HG02885 (cell line): ENCODE data around the gene PLXNA4.
"Not testable (repeated sequence)": the region's sequence is repeated elsewhere in the genome, so short reads cannot be mapped to it uniquely, and the experiment has no call there.

ENCODE experiments used
- ATAC-seq: cut with Tn5 transposase; IDR thresholded peaks from one replicate; pipeline ENCODE4 v1.9.1; 2021; ENCODE audit warnings: mild to moderate bottlenecking; ENCODE audit not compliant: unreplicated experiment, poor library complexity

Gene PLXNA4

DNA sequence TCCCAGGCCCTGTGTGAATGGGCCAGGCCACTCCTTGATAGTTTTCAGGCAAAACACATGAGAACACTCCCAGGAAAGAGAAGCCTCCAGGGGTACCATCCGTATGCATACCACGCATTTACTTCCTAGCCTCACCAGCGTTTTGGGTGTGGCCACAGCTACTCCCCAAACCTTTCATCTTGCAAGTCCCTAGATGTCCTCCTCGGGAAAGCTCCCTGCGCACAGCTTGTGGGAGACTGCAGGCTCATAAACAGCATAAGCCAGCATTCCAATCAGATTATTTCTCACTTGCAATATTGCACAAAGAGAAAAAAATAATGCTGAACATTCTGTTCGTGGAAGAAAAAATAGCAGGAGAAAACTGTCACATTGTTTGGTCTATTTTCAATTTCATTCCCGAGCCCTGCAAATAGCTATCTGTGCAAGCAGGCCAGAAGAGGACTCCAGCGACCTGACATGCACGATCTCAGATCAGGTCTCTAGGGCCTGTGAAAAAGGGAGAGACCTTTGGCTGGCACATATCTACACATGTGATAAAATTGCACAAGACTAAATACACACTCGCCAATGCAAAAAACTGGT, 175.6 kb downstream of the PLXNA4 start:
- ATAC-seq: no peak

DNA sequence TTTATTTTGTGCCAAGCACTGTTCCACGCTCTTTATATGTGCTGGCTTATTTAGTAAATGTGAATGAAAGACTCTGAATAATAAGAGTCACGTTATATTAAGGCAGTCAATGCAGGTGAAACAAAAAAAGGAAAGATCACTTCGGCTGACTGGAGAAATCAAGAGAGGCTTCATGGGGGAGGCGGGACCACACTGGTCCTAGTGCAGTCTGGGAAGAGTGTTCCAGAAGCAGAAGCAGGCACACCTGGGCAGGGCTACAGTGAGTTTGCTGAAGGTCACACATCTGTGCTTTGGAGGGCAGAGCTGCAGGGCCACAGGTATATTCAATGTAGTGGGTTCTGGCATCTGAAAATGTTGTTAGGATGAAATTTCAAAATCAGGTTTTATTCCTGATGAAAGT, 176.9 kb downstream of the PLXNA4 start:
- ATAC-seq: no peak

DNA sequence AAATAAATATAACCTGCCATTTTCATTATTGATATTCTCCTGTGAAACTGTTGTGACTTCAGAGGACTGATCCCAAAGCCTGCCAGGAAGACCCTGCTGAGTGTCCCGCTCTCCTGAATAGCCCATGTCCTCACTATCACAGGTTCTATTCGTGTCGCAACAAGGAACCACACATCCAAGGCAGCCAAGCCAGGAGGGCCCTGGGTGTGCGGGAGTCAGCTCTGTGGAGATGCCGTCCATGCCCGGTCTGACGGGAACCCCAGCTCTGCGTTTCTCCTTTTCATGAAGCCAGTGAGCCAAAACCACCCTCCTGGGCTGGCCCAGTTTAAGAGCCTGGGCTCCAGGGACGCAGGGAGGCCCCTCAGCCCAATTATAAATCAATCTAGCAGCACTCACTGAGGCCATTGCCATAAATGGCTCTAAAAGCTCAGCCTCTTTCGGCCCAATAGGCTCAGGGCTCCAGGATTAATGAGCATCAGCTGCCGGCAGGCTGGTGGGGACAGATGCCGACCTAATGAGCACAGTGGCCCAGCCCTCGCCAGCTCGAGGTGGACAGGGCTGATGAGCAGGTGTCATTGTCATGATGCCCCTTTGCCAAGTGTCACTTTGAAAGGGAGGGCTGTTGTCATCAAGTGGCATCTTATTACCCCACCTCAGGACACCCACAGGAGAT, 177.9 kb downstream of the PLXNA4 start:
- ATAC-seq: no peak

DNA sequence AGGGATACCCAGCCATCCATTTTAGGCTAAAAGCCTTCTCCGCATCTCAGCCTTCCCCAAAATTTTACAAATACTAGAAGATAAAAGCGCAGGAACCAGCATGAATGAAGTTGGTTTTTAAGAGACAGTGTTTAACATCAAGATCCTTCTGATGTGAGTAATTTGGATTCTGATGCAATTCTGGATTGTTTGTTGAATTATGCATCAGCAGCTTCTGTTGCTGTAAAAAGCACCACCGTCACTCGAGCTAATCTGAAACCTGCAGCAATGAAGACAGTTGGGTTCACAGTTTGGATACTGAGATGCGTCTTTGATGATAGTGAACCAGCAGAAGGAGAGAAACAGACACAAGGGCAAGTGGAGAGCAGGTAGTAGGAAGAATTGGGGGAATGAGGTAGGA, 179.2 kb downstream of the PLXNA4 start:
- ATAC-seq: no peak

DNA sequence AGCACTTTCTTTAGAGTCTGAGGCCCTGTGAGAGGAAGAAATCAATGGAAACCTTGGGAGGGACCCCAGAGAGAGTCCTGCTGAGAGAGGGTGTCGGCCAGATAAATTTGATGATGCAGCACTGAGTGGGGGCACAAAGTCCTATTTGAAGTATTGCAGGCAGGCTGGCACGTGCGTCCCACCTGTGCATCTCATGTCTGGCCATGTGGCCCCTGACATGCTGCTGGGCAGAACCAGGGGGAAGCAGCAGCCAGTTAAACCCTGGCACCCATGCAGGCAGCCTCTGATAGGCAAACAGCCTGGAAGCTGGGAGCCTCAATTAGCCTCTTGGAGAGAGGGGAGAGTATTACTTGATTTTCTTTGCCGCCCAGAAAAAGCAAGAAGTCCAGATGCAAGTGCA, 180.9 kb downstream of the PLXNA4 start:
- no peak for ATAC-seq

DNA sequence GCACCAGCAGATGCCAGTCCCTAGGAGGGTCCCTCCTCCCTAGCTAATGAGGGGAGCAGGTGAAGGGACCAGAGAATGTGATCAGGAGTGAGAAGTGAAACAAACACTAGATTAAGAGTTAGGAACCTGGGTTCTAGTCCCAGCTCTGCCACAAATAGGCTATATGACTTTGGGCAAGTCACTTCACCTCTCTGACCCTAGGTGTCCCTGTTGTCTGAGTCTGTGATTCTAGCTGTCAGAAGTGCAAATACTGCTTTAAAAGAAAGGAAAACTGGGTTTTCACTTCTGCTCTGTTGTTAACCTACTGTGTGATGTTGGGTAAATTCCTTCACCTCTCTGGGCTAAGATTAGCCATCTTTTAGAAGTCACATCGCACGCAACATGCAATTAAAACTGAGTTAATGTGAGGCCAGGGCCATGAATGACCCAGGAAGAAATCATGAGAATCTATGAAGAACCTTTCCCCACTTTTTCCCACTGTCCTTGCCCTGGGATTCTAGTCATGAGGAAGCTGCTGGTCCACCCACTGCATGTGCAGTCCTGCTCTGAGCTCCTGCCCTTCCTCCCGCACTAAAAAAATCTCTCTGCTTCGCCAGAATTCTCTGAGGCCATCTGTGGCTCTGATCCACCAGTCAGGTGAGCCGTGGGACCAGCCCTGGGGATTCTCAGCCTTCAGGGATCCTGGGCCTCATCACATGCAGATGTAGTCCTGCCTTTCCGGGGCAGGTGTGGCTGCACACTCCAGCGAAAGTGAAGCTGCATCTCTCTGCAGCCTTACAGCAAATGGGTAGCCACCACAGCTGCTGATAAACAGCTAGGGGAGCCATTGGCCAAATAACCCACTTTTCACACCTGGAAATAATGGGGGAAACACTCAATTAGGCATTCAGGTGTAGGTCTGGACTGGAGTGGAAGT, 181.7 kb downstream of the PLXNA4 start:
- ATAC-seq: no peak

DNA sequence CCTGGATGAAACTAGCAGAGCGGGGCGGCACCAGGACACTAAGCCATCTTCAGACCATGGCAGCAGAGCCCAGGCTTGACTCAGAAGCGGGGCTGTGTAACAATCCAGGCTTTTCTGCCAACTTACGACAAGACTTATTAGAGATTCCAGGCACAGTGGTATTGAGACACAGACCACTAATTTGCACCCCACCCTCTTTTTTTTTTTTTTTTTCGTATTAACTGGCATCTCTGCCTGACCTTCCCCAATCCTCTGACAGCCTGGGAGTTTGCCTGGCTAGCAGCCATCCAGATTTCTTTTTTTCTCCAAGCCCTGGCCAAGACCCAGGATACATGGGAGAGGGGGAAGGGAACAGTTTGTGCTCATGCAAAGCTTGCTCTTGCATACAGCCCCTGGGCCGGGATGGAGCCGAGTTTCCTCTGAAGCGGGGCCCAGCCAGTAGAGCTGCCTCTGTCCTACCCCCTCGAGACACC, 182.4 kb downstream of the PLXNA4 start:
- ATAC-seq: no peak

DNA sequence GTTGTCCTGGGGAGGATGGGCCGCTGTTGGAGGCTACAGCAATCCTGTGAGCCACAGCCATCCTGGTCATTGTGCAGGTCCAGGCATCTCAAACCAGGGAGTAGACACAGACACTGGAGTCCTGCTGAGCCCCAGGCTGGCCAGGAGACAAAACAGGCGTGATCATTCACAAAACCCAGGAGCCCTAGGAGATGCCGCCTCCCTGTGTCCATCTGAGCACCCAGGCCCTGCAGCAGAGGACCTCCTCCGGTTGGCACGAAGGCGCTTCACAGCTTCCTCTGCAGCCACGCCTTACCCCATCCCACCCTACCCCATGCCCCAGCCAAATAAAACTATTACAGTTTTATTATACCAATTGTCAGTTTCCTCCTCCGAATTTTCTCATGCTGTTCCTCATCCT, 183.6 kb downstream of the PLXNA4 start:
- no peak for ATAC-seq

DNA sequence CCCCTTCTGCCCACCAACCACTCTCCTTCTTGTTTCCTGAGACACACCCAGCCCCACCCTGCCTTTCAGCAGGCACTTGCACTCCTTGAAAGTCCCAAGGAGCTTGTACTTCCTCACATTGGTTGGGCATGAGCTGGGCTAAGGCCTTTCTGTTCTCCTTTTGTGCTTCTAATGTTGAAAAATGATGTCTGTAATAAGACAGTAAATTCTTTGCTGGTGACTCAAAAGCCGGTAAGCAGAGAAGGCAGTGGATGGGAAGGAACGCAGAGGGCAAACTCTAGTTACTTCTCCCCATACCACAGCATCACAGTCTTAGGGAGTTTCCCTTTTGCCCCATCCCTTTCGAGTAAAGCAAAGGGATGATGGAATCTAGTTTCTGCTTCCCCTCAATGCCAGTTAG, 185.6 kb downstream of the PLXNA4 start:
- no peak for ATAC-seq

DNA sequence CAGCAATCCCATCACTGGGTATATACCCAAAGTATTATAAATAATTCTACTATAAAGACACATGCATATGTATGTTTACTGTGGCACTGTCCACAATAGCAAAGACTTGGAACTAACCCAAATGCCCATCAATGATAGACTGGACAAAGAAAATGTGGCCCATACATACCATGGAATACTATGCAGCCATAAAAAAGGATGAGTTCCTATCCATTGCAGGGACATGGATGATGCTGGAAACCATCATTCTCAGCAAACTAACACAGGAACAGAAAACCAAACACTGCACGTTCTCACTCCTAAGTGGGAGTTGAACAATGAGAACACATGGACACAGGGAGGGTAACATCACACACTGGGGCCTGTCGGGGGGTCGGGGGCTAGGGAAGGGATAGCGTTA, 186.2 kb downstream of the PLXNA4 start:
- not testable (repeated sequence) for ATAC-seq

DNA sequence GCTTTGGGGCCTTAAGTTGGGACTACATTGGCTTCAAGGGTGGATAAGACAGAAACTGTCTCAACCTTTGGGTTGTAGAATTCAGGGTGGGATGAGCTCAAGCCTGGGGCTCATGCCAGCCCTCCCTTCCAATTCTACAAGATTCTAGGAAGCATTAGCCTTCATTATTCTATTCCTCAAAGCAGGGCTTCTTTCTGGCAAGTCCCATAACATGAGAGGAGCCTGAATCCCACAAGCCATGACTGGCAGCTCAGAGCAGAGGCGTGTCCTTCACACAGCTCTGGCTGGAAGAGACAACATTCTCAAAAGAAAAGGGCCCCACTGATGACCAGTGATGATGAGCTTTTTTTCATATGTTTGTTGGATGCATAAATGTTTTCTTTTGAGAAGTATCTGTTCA, 187.6 kb downstream of the PLXNA4 start:
- no peak for ATAC-seq

DNA sequence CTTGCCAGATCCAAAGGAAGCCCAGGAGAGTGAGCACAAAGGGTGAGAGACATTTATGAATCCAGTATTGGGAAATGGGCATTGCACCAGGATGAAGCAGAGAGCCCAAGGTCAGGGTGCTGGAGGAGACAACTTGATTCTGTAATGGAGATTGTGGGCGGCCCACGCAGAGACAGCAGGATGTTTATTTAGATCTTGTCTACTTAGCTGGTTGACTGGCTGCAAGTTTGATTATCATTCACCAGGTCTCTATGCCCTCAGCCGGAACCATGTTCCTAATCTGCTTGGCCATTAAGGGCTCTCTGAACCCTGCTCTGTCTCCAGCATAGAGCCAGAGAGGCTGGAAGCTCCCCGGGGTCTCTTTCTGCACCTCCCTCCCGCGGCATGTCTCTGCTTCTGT, 188.7 kb downstream of the PLXNA4 start:
- ATAC-seq: no peak

DNA sequence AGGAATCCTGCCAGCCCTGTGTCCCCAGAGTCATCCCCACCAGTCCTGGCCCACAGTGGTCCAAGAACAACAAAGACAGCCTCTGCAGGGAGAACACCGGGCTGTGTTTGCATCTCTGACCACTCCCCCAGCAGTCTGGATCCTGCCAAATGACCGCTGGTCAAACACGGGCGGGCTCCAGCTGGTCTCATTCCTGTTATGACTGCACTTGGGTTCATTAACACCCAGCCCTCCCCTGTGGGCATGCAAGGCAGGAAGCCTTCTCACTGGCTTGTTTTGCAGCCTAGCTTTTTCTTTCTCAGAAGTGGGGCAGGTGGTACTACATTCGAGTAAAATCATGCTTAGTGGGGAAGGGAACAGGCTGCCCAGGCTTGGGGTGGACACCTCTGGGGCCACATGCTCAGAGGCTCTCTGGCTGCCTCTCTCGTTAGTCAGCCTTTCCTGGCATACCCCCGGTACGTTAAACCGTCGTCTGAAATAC, 190.0 kb downstream of the PLXNA4 start:
- no peak for ATAC-seq

DNA sequence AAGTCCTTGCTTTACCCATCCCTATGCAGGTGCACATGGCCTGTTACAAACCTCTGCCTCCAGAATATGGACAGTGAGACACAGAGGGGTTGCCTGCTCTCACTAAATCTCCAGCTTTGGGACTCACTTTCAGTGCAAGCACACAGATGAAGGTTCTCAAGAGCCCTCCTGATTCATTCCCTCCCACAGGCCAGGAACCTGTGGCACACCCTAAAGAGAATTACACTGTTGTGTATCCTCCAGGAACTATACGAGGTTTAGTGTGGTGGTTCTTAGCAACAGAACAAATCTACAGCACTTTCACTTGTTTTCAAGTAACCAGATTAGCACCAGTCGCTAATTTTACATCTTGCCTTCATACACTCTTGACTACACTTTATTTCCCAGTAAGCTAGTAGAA, 192.3 kb downstream of the PLXNA4 start:
- no peak for ATAC-seq

DNA sequence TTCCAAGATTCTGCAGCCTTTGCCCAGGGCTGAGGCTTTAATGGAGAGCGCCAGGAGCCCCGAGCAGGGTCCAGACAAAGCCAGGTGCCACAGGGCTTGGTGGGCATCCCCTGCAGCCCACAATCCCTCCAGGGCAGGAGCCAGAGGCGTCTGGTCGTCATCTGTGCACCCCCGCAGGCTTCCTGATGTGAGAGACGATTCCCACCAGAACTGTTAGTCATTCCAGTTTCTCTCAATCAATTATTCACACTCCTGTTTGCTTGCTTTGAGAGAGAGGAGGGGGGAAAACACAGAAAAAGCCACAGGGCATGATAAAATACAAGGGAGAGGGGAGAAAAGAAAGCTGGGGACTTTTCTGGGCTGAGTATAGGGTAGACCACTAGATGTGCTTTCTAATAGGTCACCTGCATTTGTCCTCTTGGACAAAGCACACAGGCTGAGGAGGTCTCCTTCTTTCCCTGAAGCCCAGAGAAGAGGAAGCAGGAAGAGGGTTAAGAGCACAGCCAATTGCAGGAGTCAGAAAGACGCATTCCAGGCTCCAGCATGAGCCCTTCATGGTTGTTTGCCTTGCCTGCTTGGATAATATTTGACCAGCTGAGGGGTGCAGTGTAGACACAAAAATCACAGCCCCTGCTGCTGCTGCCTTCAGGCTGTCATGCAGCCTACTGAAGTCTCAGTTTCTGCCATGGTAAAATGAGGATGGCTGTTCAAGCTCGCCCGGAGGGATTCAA, 194.4 kb downstream of the PLXNA4 start:
- no peak for ATAC-seq

DNA sequence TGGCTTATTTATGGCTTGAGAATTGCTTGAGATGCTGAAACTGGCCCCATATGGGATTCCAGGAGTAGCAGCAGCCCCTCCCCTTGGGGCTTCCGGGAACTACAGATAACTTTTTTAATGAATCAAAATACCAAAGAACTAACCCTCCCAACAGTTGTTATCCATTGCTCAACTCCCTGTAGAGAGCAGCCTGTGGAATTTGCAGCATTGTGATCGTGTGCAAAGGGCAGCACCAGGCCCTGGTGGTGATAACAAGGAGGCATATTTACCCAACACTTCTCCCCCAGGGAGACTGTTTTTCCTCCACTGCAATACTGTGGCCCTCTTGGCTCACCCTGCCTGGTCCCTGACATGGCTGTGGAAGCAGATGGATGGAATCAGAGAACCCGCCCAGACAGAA, 196.2 kb downstream of the PLXNA4 start:
- no peak for ATAC-seq

DNA sequence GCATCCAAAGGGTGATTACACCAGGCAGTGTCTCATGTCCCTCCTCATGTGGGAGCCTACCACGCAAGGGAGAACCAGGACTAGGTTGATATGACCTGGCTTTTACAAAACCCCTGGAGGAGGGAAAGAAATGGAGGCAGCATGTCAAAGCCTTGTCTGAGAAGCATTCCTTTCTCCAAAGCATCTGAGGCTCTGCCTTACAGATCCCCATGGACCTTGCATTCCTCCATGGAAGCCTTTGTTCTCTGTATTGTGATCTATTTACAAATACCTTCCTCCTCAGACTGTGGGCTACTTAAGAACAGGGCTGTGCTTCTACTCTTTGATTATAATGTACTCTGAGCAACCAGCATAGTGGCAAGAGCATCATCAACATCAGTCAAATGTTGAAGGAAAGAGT, 197.0 kb downstream of the PLXNA4 start:
- ATAC-seq: no peak

DNA sequence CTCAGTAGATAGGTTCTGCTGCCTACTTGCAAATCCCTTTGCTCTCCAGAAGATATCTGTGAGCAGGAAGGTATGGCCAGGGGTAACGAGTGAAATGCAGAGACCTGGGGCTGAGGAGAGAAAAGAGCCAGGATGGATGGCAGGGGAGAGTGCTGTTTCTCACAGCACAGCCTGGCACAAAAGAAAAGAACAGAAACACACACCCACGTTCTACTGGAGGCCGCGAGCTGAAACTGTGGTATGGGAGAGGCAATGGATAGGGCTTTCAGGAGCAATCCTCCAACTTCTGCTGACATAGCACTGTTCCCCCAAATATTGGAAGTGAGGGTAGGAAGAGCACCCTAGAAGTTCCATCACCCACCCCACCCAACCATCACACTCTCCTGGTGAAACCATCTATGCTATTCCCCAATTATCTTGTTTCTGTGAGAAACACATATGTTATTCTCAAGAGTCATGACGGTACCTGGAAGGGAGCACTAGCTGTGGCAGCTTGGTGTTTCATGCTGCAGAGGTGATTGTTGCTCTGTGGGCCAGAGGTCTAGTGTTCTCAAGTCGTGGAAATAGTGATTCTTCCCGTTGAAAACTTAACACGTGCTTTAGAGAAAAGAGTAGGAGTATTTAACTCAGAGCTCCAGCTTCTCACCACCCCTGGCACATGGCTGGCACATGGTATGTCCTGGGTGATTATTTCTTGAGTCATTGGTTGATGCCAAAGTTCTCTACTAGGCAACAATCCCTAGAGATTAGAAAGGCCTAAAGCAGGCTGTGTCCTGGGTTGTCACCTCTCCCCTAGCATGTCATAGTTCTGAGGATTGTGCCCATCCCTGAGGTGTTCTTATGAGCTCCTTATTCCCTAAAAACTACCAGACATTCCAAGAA, 198.3 kb downstream of the PLXNA4 start:
- ATAC-seq: no peak

DNA sequence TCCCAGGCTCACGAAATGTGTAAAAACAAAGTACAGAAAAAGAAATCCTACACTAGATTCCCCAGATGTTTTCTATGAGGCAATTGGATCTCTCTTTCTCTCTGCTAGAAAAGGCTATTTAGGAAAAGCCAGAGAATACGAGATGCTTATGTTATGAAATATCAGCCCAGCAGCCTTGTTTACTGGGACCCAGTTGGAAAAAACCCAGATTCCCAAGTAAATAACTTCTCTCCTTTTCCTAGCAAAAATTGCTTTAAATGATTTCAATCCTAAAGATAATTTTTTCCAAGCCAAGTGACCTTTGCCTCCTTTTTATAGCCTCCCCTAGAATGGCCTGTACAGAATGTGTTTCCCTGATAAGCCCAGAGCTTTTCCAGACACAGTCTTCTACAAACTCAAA, 199.3 kb downstream of the PLXNA4 start:
- no peak for ATAC-seq
